Kidney tubule cell (primary cell): Measurements from ENCODE around the gene CD28.
A peak's percentile ranks its signal among the peaks of the same experiment; 100 is the strongest.

Experiments used
- DNase-seq: peaks from one replicate; pipeline ENCODE4 v3.0.0-alpha.2; 2018; ENCODE audit warnings: low spot score

Gene CD28

GRCh38 chr2:203706403-203706802 is at the start of gene CD28:
Gene CD28 (plus strand): TSS chr2:203706639. CDS start chr2:203706697, 58 bp downstream.
- no peak for DNase-seq

DNA sequence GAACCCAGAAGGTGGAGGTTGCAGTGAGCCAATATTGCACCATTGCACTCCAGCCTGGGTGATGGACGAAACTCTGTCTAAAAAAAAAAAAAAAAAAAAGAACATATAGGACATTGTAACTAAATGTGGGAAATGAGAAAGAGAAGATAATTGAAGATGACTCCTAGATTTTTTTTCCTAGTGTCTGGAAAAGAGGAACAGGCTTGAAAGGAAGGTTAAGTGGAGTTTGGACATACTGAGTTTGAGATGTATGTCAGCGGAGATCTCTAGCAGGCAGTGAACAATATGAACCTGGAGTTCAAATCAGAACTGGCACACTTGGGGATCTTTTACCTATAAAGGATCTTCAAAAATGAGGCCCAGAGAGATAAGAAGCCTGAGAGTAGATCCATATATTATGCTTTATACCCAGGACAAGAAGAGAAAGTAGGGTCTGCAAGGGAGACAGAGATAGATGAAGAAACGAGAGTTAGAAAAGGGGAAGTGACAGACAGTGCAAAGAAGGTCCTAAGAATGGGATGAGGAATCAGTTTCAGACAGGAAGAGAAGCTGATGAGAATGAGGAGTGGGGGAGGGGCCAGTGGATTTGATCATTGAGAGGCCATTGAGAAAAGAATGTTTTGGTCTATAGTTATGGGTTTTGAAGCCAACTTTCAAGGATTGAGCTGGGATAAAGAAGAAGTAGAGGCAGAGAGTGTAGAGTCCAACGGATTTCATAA is 46.9 kb upstream of the CD28 start:
- no peak for DNase-seq

DNA sequence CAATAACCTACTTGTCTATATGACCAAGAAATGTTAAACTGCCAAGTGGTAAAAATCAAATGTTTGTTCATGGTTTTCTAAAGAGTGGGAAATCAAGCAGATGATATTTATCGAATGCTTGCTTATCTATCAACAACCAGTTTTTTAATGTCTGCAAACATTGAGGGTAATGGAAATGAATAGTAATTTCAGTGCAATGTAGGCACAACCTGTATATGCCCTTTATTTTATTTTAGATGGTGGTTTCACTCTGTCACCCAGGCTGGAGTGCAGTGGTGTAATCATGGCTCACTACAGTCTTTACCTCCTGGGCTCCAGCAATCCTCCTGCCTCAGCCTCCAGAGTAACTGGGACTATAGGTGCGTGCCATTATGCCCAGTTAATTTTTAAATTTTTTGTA is 46.0 kb upstream of the CD28 start:
- DNase-seq, result no peak

- no peak for DNase-seq
These were observed 45.0 kb upstream of the CD28 start for GRCh38 chr2:203661279-203661908.

DNA sequence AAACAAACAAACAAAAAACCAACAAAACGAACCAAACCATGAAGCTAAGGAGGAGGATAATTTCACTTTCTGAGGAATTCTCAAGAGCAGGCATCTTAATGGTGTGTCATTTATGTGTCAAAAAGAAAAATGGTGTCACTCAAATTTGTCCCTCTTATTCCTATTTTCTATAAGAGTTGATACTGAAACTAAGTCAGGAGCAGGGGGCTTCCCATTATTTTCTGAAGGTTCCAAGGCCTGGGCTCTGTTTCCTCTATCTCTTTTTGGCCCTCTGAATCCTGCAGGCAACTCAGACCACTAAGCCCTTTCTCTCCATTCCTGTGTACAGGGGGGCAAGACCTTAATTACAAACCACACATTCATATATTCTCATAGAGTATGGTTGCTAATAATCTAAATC is 44.0 kb upstream of the CD28 start:
- no peak for DNase-seq

GRCh38 chr2:203662951-203663350 is 43.5 kb upstream of the CD28 start:
- peak; percentile 43 for DNase-seq

DNA sequence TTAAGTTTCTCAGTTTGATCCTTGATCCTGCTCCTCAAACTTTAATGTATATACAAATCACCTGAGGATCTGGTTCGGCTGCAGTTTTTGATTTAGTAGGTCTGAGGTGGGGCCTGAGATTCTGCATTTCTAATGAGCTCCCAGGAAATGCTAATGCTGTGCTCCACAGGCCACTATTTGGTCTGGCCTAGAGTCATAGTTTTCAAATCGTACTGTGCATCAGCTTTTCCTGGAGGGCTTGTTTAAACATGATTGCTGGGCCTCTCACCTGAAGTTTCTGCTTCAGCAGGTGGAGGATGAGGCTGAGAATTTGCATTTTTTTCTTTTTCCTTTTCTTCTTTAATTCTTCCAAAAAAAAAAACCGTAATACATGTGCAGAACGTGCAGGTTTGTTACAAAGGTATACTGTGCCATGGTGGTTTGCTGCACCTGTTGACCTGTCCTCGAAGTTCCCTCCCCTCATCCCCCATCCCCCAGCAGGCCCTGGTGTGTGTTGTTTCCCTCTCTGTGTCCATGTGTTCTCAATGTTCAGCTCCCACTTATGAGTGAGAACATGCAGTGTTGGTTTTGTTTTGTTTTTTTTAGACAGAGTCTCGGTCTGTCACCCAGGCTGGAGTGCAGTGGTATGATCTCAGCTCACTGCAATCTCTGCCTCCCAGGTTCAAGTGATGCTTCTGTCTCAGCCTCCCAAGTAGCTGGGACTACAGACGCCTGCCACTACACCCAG is 42.2 kb upstream of the CD28 start:
- DNase-seq, result no peak

DNA sequence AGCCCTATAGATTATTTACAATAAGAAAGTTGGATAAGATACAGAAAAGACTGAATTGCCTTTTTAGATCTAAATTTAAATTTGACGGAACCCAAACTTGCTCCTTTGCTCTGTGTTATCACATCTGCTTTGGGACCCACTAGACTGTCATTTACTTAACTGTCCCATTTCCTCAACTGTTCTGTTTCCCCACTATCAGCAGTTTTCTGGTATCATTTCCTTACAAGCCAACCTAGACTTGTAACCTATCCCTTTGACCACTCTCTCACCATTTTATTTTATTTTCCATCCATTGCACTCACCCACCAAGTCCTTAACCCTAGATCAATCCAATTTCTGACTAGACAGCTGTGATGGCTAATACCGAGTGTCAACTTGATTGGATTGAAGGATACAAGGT is 38.6 kb upstream of the CD28 start:
- DNase-seq, result no peak

DNA sequence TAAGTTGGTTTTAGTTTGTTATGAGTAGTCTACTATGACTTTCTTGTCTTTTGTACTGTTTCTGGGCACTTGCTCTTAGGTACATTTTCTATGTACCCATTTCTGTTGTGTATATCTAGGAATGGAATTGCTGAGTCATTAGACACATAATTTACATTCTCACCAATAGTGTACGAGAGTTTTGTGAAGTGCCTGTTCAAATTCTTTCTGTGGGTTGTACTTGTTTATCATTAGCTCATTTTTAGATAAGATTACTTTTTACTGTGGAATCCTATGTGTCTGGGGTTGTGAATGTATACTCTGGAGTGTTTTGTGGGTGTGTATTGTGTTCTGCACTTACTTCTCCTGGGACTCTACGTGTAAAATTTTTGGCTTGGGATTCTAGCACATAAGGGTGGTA is 36.6 kb upstream of the CD28 start:
- DNase-seq, result peak; percentile 39

GRCh38 chr2:203670939-203671338 is 35.5 kb upstream of the CD28 start:
- DNase-seq, result no peak

GRCh38 chr2:203671876-203672275 is 34.6 kb upstream of the CD28 start:
- DNase-seq, result no peak

- no peak for DNase-seq
These were observed 33.6 kb upstream of the CD28 start for GRCh38 chr2:203672856-203673255.

GRCh38 chr2:203673933-203674332 is 32.5 kb upstream of the CD28 start:
- no peak for DNase-seq

DNA sequence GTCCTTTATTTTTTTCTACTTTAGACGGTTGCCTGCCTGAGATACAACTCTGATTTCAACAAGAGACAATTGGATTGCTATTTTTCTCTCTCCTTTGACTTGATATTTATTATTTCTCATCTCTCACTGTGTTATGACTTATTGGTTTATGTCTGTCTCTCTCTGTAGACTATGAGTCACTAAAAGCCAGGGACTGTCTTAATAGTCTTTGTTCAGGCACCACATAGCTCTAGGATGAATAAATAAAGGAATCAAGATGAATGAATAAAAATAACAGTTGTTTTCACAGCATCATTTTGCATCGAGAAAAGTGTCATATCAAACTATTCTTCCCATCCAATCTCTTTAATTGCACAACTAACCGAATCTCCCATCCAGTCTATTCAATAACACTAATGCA is 31.4 kb upstream of the CD28 start:
- DNase-seq, result no peak

- DNase-seq, result peak; percentile 68
These were observed 27.5 kb upstream of the CD28 start for GRCh38 chr2:203678971-203679370.

GRCh38 chr2:203679401-203679800 is 27.0 kb upstream of the CD28 start:
- DNase-seq, result no peak

DNA sequence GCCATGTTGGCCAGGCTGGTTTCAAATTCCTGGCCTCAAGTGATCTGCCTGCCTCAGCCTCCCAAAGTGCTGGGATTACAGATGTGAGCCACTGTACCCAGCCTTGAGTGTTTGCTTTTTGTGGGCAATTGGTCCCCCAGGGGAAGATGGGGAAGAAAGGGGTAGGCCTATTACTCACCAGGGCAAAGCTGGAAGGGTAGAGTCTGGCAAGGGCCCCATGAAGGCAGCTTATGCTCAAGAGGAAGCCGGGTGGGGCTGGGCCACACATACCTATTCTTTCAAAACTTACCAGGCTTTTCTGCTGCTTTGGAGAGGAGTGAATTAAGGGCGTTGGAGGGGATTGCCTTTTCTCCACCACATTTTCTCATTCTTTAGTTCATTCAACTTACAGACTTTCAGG is 24.5 kb upstream of the CD28 start:
- no peak for DNase-seq

- no peak for DNase-seq
These were observed 23.7 kb upstream of the CD28 start for GRCh38 chr2:203682688-203683130.

DNA sequence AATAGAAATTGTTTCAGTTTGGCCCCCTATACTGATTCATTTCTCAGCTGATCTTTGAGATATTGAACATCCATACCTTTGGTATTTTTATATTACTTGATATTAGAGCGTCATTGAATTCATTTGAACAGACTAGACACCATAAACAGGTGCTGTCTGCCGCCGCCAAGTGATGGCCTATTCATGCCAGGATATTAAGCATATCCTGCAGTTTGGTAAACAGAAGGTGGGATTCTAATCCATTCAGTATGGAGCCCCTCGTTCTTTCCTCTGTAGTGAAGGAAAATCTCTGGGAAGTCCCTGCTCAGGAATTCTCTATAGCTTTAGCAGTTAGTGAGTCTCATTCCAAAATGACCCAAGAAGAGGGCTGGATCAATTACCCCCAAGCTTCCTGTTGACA is 23.0 kb upstream of the CD28 start:
- no peak for DNase-seq

DNA sequence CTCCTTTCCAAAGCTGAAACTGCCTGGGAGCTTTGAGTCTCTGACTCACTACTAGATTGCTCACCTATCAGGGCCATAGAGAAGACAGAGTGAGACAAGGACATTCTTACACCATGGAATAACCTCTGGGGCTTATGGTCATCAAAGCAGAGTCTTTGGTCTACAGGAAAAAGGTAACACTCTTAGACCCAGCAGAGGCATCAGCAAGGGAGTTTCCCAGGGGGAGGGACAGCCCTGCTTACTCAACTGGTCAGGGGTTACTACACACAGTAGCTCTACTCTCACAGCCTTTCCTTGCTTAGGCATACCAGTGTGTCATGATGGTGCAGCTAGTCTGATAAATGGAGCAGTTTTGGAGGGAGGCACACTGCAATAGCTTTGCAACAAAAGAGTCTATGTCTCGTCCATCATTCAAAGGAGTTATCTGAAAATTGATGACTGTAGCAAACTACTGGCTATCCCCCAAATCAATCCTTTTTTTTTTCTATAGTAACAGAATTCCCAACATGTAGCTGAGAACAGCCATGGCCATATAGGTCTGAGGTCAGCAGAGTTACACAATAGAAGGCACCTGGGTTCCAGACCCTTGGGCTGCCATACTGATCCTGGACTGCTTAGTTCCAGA is 22.4 kb upstream of the CD28 start:
- DNase-seq, result peak; percentile 100

- peak; percentile 81 for DNase-seq
These were observed 21.3 kb upstream of the CD28 start for GRCh38 chr2:203685081-203685621.

GRCh38 chr2:203685789-203686420 is 20.5 kb upstream of the CD28 start:
- peak; percentile 63 for DNase-seq
